GOT3 (cell line): ENCODE results near the gene TBC1D3D.
"Not testable (repeated sequence)": the region's sequence is repeated elsewhere in the genome, so short reads cannot be mapped to it uniquely, and the experiment has no call there.

ENCODE experiments used
- DNase-seq: peaks from one replicate; lab custom pipeline; 2025; ENCODE audit warnings: mixed read lengths; lab: John Stamatoyannopoulos, UW

TBC1D3D gene

DNA sequence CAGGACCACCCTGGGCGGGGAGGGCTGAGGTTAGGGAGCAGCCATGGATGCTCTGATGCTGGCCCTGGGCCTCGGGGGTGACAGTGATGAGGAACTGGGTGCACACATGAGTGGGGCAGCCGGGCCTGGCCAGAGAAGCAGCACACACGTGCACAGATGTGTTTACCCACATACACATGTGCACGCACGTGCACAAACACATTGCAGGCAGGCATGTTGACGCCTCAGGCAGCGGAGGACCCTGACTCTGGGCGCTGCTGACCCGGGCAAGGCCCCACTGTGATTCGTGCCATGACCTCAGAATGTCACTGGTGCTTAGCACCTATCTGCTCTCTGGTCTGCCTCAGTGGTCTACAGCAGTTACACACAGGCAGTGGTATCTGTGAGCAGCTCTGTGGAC is at the start of gene TBC1D3D:
Gene TBC1D3D, plus strand, starts transcription at position 301 of the 400 bp plus-strand sequence. CDS start 1,585 bp downstream, outside the sequence.
- DNase-seq: not testable (repeated sequence)

DNA sequence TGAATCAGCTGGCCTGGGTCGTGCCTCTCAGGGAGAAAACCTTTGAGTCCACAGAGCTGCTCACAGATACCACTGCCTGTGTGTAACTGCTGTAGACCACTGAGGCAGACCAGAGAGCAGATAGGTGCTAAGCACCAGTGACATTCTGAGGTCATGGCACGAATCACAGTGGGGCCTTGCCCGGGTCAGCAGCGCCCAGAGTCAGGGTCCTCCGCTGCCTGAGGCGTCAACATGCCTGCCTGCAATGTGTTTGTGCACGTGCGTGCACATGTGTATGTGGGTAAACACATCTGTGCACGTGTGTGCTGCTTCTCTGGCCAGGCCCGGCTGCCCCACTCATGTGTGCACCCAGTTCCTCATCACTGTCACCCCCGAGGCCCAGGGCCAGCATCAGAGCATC is 14.8 kb upstream of the TBC1D3D start, which contains the start of gene TBC1D3L:
Gene TBC1D3L, minus strand, starts transcription at position 101 of the 400 bp plus-strand sequence. CDS start 1,540 bp downstream, outside the sequence.
- not testable (repeated sequence) for DNase-seq
